Ishikawa (cell line): Measurements from ENCODE around the gene GMDS.

ENCODE experiments used
- CEBPB ChIP-seq: IDR thresholded peaks from 2 replicates; pipeline ENCODE4 v1.6.1; 2012
- CREB1 ChIP-seq: IDR thresholded peaks from 2 replicates; pipeline ENCODE4 v1.6.1; 2012; ENCODE audit warnings: low read depth
- EGR1 ChIP-seq: IDR thresholded peaks from 2 replicates; pipeline ENCODE4 v1.6.1; 2012
- EP300 ChIP-seq: IDR thresholded peaks from 2 replicates; pipeline ENCODE4 v1.6.1; 2012; ENCODE audit warnings: borderline replicate concordance
- FOXM1 ChIP-seq: IDR thresholded peaks from 2 replicates; pipeline ENCODE4 v1.6.1; 2012; ENCODE audit warnings: low read depth, borderline replicate concordance
- MAX ChIP-seq: IDR thresholded peaks from 2 replicates; pipeline ENCODE4 v1.6.1; 2012
- NFIC ChIP-seq: IDR thresholded peaks from 2 replicates; pipeline ENCODE4 v1.6.1; 2012
- RAD21 ChIP-seq: IDR thresholded peaks from 2 replicates; pipeline ENCODE4 v1.6.1; 2012; ENCODE audit warnings: low read depth
- REST ChIP-seq: IDR thresholded peaks from 2 replicates; pipeline ENCODE4 v1.6.1; 2012; ENCODE audit warnings: low read depth, mild to moderate bottlenecking
- TAF1 ChIP-seq: IDR thresholded peaks from 2 replicates; pipeline ENCODE4 v1.6.1; 2012; ENCODE audit warnings: low read depth, mild to moderate bottlenecking
- TCF12 ChIP-seq: IDR thresholded peaks from 2 replicates; pipeline ENCODE4 v1.6.1; 2012; ENCODE audit warnings: low read depth
- TEAD4 ChIP-seq: IDR thresholded peaks from 2 replicates; pipeline ENCODE4 v1.6.1; 2012
- USF1 ChIP-seq: IDR thresholded peaks from 2 replicates; pipeline ENCODE4 v1.6.1; 2012
- YY1 ChIP-seq: IDR thresholded peaks from 2 replicates; pipeline ENCODE4 v1.6.1; 2012; ENCODE audit warnings: low read depth
- ZBTB7A ChIP-seq: IDR thresholded peaks from 2 replicates; pipeline ENCODE4 v1.6.1; 2012; ENCODE audit warnings: low read depth

The GMDS gene

GRCh38 chr6:1594445-1595200, 650.8 kb downstream of the GMDS start:
- TF ChIP-seq REST (no peak), MAX (no peak), CEBPB (no peak), NFIC (no peak), USF1 (no peak), ZBTB7A (no peak), TEAD4 (no peak), RAD21 (no peak), CREB1 (no peak), YY1 (no peak), TAF1 (no peak), TCF12 (no peak), EP300 (no peak), EGR1 (no peak), FOXM1 (no peak)

- TF ChIP-seq RAD21: no peak
- no peak for TF ChIP-seq NFIC
- TF ChIP-seq FOXM1: no peak
- TF ChIP-seq CEBPB: no peak
- TF ChIP-seq TAF1: no peak
- no peak for TF ChIP-seq MAX
- TF ChIP-seq TEAD4: no peak
- no peak for TF ChIP-seq EGR1
- no peak for TF ChIP-seq CREB1
- no peak for TF ChIP-seq EP300
- TF ChIP-seq TCF12: no peak
- TF ChIP-seq ZBTB7A: no peak
These were observed 651.5 kb downstream of the GMDS start for GRCh38 chr6:1593958-1594314.

GRCh38 chr6:1593286-1593957, 652.0 kb downstream of the GMDS start:
- TF ChIP-seq REST: no peak
- no peak for TF ChIP-seq NFIC
- no peak for TF ChIP-seq TAF1
- no peak for TF ChIP-seq USF1
- TF ChIP-seq CREB1: no peak
- no peak for TF ChIP-seq EP300
- no peak for TF ChIP-seq RAD21
- no peak for TF ChIP-seq TEAD4
- TF ChIP-seq YY1: no peak
- no peak for TF ChIP-seq TCF12
- no peak for TF ChIP-seq CEBPB
- no peak for TF ChIP-seq ZBTB7A
- no peak for TF ChIP-seq EGR1
- no peak for TF ChIP-seq MAX

- no peak for TF ChIP-seq CEBPB
- TF ChIP-seq TAF1: no peak
- no peak for TF ChIP-seq CREB1
- TF ChIP-seq RAD21: no peak
- TF ChIP-seq YY1: no peak
- no peak for TF ChIP-seq MAX
- no peak for TF ChIP-seq TCF12
These were observed 652.6 kb downstream of the GMDS start for GRCh38 chr6:1592852-1593251.

- no peak for TF ChIP-seq EGR1
These were observed 653.5 kb downstream of the GMDS start for GRCh38 chr6:1591926-1592325.

GRCh38 chr6:1591243-1591642, 654.2 kb downstream of the GMDS start:
- no peak for TF ChIP-seq EP300
- TF ChIP-seq TAF1: no peak
- TF ChIP-seq ZBTB7A: no peak
- TF ChIP-seq CREB1: no peak
- no peak for TF ChIP-seq USF1
- TF ChIP-seq TCF12: no peak
- TF ChIP-seq EGR1: no peak
- no peak for TF ChIP-seq TEAD4
- no peak for TF ChIP-seq FOXM1
- TF ChIP-seq RAD21: no peak
- TF ChIP-seq NFIC: no peak
- TF ChIP-seq CEBPB: no peak
- no peak for TF ChIP-seq REST
- no peak for TF ChIP-seq MAX
- no peak for TF ChIP-seq YY1
